HepG2 (cell line): ENCODE data around the gene MRGPRF. TPM values are rescaled to one million over a fixed set of nuclear protein-coding genes. Genes with fewer than 3 reads are reported as not detected.

Experiments
- ATAC-seq: fragments of 200-7000 bp; cut with Tn5 transposase; 3 replicates; pipeline ENCODE4 v1.9.1; 2020; ENCODE audit warnings: mild to moderate bottlenecking, moderate library complexity
- BruUV-seq: library from RNA; stranded (reverse); fragments of 400-500 nt; replicated peaks from 2 replicates; lab custom pipeline; 2021; lab: Mats Ljungman, UMichigan
- CTCF ChIA-PET: fragments of 300-600 bp; formaldehyde crosslinking; extraction: SDS; loops from one replicate; lab custom pipeline; 2021; ENCODE audit warnings: low total read pairs, inconsistent platforms, low intra/inter-chr PET ratio; lab: Yijun Ruan, JAX
- POLR2A ChIA-PET: fragments of 350-600 bp; sonication (Branson Sonifier 250); formaldehyde crosslinking; loops from one replicate; lab custom pipeline; 2020; ENCODE audit warnings: antibody characterized with exemption, inconsistent platforms; lab: Yijun Ruan, JAX
- DNase-seq: peaks from one replicate; pipeline ENCODE4 v3.0.0-alpha.2; 2015; ENCODE audit warnings: low spot score
- FAIRE-seq: peaks from 3 replicates; lab custom pipeline; 2011; peaks lifted over from hg19 to GRCh38; lab: Jason Lieb, UNC
- H2AFZ ChIP-seq: one replicate; pipeline ENCODE4 v1.6.1; 2011; ENCODE audit warnings: low read length, inconsistent platforms
- H3K27ac ChIP-seq: fragments of 300-600 bp; 3 replicates; pipeline ENCODE4 v1.8.0; 2011; ENCODE audit warnings: mixed run types, mild to moderate bottlenecking, mixed read lengths, low read length, inconsistent platforms; ENCODE audit not compliant: insufficient read depth; ENCODE audit errors: extremely low read length
- H3K27me3 ChIP-seq, 2 experiments: fragments of 200-600 bp in 1 of 2; 2 replicates in 1 of 2; 3 replicates in 1 of 2; pipeline versions ENCODE4 v1.6.0 to v1.8.0; 2011; ENCODE audit warnings: low read length in 2 of 2, mild to moderate bottlenecking in 2 of 2, moderate library complexity in 2 of 2, inconsistent platforms in 1 of 2; ENCODE audit not compliant: insufficient read depth in 2 of 2, control insufficient read depth in 1 of 2
- H3K36me3 ChIP-seq, 2 experiments: fragments of 200-600 bp in 1 of 2; replicated peaks in 1 of 2; 2 replicates in 1 of 2; 3 replicates in 1 of 2; pipeline versions ENCODE4 v1.5.1 to v1.8.0; 2011; ENCODE audit warnings: low read length in 2 of 2, inconsistent platforms in 1 of 2; ENCODE audit not compliant: insufficient read depth in 2 of 2, control insufficient read depth in 1 of 2
- H3K4me1 ChIP-seq: 2 replicates; pipeline ENCODE4 v1.5.1; 2012; ENCODE audit warnings: low read length, inconsistent platforms; ENCODE audit not compliant: insufficient read depth
- H3K4me2 ChIP-seq: 2 replicates; pipeline ENCODE4 v1.6.0; 2011; ENCODE audit warnings: low read depth, low read length, inconsistent platforms
- H3K4me3 ChIP-seq, 3 experiments: fragments of 200-600 bp in 1 of 3; sonication (generic), shearing (Covaris generic) in 1 of 3; replicated peaks in 1 of 3; 2 replicates each; pipeline ENCODE4 v1.5.1; 2011 to 2016; ENCODE audit warnings: low read length in 3 of 3, inconsistent platforms in 2 of 3, low read depth in 2 of 3, mild to moderate bottlenecking in 2 of 3, control low read depth in 1 of 3, mixed read lengths in 1 of 3; ENCODE audit not compliant: insufficient read depth in 1 of 3
- H3K79me2 ChIP-seq: one replicate; pipeline ENCODE4 v1.6.1; 2011; ENCODE audit warnings: low read length, inconsistent platforms; ENCODE audit not compliant: insufficient read depth
- H3K9ac ChIP-seq: 2 replicates; pipeline ENCODE4 v1.6.0; 2011; ENCODE audit warnings: mild to moderate bottlenecking, low read depth, low read length, inconsistent platforms; ENCODE audit not compliant: insufficient read depth
- H3K9me3 ChIP-seq: 2 replicates; pipeline ENCODE4 v1.5.1; 2012; ENCODE audit warnings: mild to moderate bottlenecking, low read length
- H4K20me1 ChIP-seq: 2 replicates; pipeline ENCODE4 v1.6.0; 2011; ENCODE audit warnings: inconsistent platforms, mild to moderate bottlenecking, low read length, moderate library complexity; ENCODE audit not compliant: insufficient read depth
- ADNP ChIP-seq: sonication (generic); formaldehyde crosslinking; IDR thresholded peaks from 2 replicates; pipeline ENCODE4 v1.4.0; 2020; ENCODE audit warnings: missing genetic modification reagents
- ARHGAP35 ChIP-seq: sonication (generic); formaldehyde crosslinking; IDR thresholded peaks from 2 replicates; pipeline ENCODE4 v1.9.0; 2022; ENCODE audit warnings: mild to moderate bottlenecking, inconsistent platforms, moderate library complexity, missing genetic modification reagents, borderline replicate concordance
- CENPX ChIP-seq: sonication (generic); formaldehyde crosslinking; IDR thresholded peaks from 2 replicates; pipeline ENCODE4 v1.9.0; 2021; ENCODE audit warnings: mild to moderate bottlenecking, missing genetic modification reagents, moderate library complexity
- HNF4G ChIP-seq, 2 experiments: sonication (generic) in 1 of 2; formaldehyde crosslinking in 1 of 2; IDR thresholded peaks; 2 replicates each; pipeline versions ENCODE4 v1.4.0 to v1.6.1; 2011 to 2020; ENCODE audit warnings: borderline replicate concordance in 2 of 2, low read depth in 2 of 2, mild to moderate bottlenecking in 2 of 2, low read length in 1 of 2, missing genetic modification reagents in 1 of 2, moderate library complexity in 1 of 2
- HOXA3 ChIP-seq: sonication (generic); formaldehyde crosslinking; IDR thresholded peaks from 2 replicates; pipeline ENCODE4 v1.5.0; 2020; ENCODE audit warnings: missing genetic modification reagents
- KDM6A ChIP-seq: IDR thresholded peaks from 2 replicates; pipeline ENCODE4 v1.6.1; 2016; ENCODE audit warnings: low read depth
- KLF11 ChIP-seq: IDR thresholded peaks from 2 replicates; pipeline ENCODE4 v1.6.1; 2016; ENCODE audit warnings: missing compliant biosample characterization
- NFE2L1 ChIP-seq: sonication (generic); formaldehyde crosslinking; IDR thresholded peaks from 2 replicates; pipeline ENCODE4 v1.4.0; 2020; ENCODE audit warnings: missing genetic modification reagents, mild to moderate bottlenecking, borderline replicate concordance
- POLR2A ChIP-seq, 2 experiments: IDR thresholded peaks; 2 replicates each; pipeline ENCODE4 v1.6.1; 2011; ENCODE audit warnings: low read depth in 2 of 2, low read length in 2 of 2, mild to moderate bottlenecking in 1 of 2, moderate library complexity in 1 of 2; ENCODE audit not compliant: insufficient read depth in 1 of 2
- SALL1 ChIP-seq: sonication (generic); formaldehyde crosslinking; IDR thresholded peaks from 2 replicates; pipeline ENCODE4 v1.8.0; 2022; ENCODE audit warnings: mild to moderate bottlenecking, missing genetic modification reagents
- SOX6 ChIP-seq, 2 experiments: fragments of 450-650 bp in 1 of 2; sonication (generic) in 1 of 2; formaldehyde crosslinking in 1 of 2; IDR thresholded peaks; 2 replicates each; pipeline versions ENCODE4 v1.4.0 to v1.6.1; 2017 to 2020; ENCODE audit warnings: antibody characterized with exemption in 1 of 2, mild to moderate bottlenecking in 1 of 2, missing genetic modification reagents in 1 of 2
- TARDBP ChIP-seq: sonication (generic); formaldehyde crosslinking; IDR thresholded peaks from 2 replicates; pipeline ENCODE4 v1.8.0; 2022; ENCODE audit warnings: mild to moderate bottlenecking, missing genetic modification reagents
- ZC3H4 ChIP-seq: sonication (generic); formaldehyde crosslinking; IDR thresholded peaks from 2 replicates; pipeline ENCODE4 v1.4.0; 2020; ENCODE audit warnings: missing genetic modification reagents, borderline replicate concordance
- ZFP82 ChIP-seq: sonication (generic); formaldehyde crosslinking; IDR thresholded peaks from 2 replicates; pipeline ENCODE4 v1.5.1; 2020; ENCODE audit warnings: mild to moderate bottlenecking, missing genetic modification reagents, borderline replicate concordance
- ZNF431 ChIP-seq: sonication (generic); formaldehyde crosslinking; IDR thresholded peaks from 2 replicates; pipeline ENCODE4 v1.9.0; 2022; ENCODE audit warnings: missing genetic modification reagents, low read depth, mild to moderate bottlenecking, borderline replicate concordance
- ZNF629 ChIP-seq: sonication (generic); formaldehyde crosslinking; conservative IDR thresholded peaks from 2 replicates; pipeline ENCODE4 v1.5.0; 2020; ENCODE audit warnings: missing genetic modification reagents
- ZNF816 ChIP-seq: sonication (generic); formaldehyde crosslinking; IDR thresholded peaks from 2 replicates; pipeline ENCODE4 v1.8.0; 2022; ENCODE audit warnings: missing genetic modification reagents, mild to moderate bottlenecking, borderline replicate concordance
- WGBS: methylation state at CpG from one replicate; pipeline ENCODE4 v1.1.6; 2017; ENCODE audit warnings: low lambda C conversion rate; 5-methylcytosine and 5-hydroxymethylcytosine counted together
- in situ Hi-C: cut with HindIII; loops from 2 replicates; pipeline ENCODE4 v1.10.0; 2017; ENCODE audit warnings: low pct_unique_long_range_greater_than_20kb; ENCODE audit not compliant: extremely low pct_ligation_motif_present
- intact Hi-C: fragments of 100-400 bp; cut with micrococcal nuclease; formaldehyde crosslinking; loops from one replicate; pipeline ENCODE4 v1.10.0; 2022; ENCODE audit not compliant: unreplicated experiment
- polyA plus RNA-seq, 8 experiments: library from polyadenylated mRNA; depleted of rRNA in 3 of 8; stranded (reverse) in 7 of 8; unstranded in 1 of 8; fragments of >200 nt; fragmentation: Illumina TruSeq in 4 of 8; extraction: Trizol in 4 of 8; gene quantifications; 2 replicates each; pipeline versions ENCODE4 v1.2.1 to v1.2.3, GENCODE V29; 2011 to 2016; ENCODE audit warnings: low read depth in 4 of 8, missing spikeins in 1 of 8, mixed read lengths in 1 of 8; ENCODE audit not compliant: insufficient read depth in 1 of 8
- total RNA-seq, 5 experiments: library from RNA; depleted of rRNA; stranded (reverse); fragments of >200 nt; fragmentation: Illumina TruSeq; extraction: Trizol; gene quantifications; 2 replicates each; pipeline ENCODE4 v1.2.3, GENCODE V29; 2016; ENCODE audit warnings: low read depth in 1 of 5
- TF ChIP-seq, protein P1 (sequence below): sonication (generic); IDR thresholded peaks from 2 replicates; pipeline ENCODE4 v1.6.1; 2016; ENCODE audit warnings: low read depth, borderline replicate concordance
- TF ChIP-seq, protein P2 (sequence below): sonication (generic); formaldehyde crosslinking; IDR thresholded peaks from 2 replicates; pipeline ENCODE4 v1.9.0; 2022; ENCODE audit warnings: low read depth, missing genetic modification reagents
- TF ChIP-seq, protein P3 (sequence below): sonication (generic); formaldehyde crosslinking; IDR thresholded peaks from 2 replicates; pipeline ENCODE4 v1.4.0; 2020; ENCODE audit warnings: mild to moderate bottlenecking, missing genetic modification reagents

The MRGPRF gene
- total and polyA plus RNA-seq, 2 of the 13 experiments (the other 11 are each of a cell fraction or from before 2014, with no cell fraction given), result not detected

DNA sequence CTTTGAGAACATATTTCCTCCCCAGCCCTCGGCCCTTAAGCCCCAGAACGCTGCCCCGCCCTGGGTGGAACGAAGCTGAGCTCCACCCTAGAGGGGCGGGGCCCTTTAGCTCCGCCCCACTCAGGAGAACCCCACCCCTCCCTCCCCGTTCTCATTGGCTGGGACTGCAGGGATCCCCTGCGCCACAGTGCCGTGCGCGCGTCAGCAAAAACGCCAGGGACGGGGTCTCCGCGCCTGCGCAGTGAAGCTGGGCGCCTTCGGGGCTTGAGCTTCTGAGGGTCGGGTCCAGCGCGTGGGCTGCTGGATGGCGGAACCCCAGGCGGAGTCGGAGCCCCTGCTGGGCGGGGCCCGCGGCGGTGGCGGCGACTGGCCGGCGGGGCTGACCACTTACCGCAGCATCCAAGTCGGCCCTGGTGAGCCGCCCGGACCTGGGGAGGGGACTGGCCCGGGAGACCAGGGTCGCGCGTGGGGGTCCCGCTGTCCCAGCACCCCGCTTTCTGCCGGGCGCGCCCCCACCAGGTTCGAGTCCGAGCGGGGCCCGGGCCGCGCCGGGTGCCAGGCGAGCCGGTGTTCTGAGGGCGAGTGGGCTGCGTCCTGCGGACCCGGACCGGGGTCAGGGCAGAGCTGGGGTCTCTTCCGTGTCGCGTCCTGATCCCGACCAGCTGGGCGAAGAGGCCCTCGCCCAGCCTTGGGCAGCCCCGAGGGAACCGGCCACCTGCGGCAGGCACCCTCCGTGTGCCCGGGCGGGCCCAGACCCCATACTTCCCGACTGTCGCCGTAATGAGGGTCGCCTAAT, 35.8 kb upstream of the MRGPRF start, which contains the start of gene TPCN2:
TSS of gene TPCN2 (plus strand) at position 239 of the 796 bp plus-strand sequence. CDS start at position 305, 66 bp downstream.
- H3K4me2 ChIP-seq, result peak within 1 kb of the TSS; percentile 88
- intact Hi-C loops (no loop called here), in situ Hi-C loops (no loop called here)
- ATAC-seq (peak; percentile 82), DNase-seq (peak; percentile 91), FAIRE-seq (peak; percentile 40)
- peak within 1 kb of the TSS; percentile 69 to 97 (median 80) for H3K4me3 ChIP-seq
- peak within 1 kb of the TSS; percentile 54 for H3K27ac ChIP-seq
- H3K27me3 ChIP-seq, result no peaks in the 10 kb centered on the region
- no TSS peak for BruUV-seq
- H3K9ac ChIP-seq, result peak within 1 kb of the TSS; percentile 89
- H4K20me1 ChIP-seq, result 0 out of 2 replicates have a peak, but pooled peaks cover 3% of the 10 kb centered on the region
- POLR2A ChIA-PET, result interaction anchor here (0.8 to 1.0 kb wide), 2 partner anchors 21 to 48 kb away, joined by 3 to 5 read pairs; no protein-coding TSS in a partner anchor
- 0% methylated on average over 4 of the region's 76 CpGs for WGBS
- H3K36me3 ChIP-seq, result peaks cover 0 to 2% of the 10 kb centered on the region in 2 experiments; a peak in 2 of 5 replicates
- H2AFZ ChIP-seq, result peak within 1 kb of the TSS; percentile 64
- no peaks in the 10 kb centered on the region for H3K9me3 ChIP-seq
- peaks cover 9% of the 10 kb centered on the region for H3K79me2 ChIP-seq
- peaks cover 51% of the 10 kb centered on the region for H3K4me1 ChIP-seq
- CTCF ChIA-PET, result no interaction called here
- TF ChIP-seq ZNF431 (CRISPR knock-in tag) (peak; percentile 58; the same call in 1 of the 2 replicates), NFE2L1 (CRISPR knock-in tag) (no peak), KDM6A (CRISPR knock-in tag) (no peak), SOX6 (IDR thresholded peaks at IDR 0.05) (no peak), SOX6 (CRISPR knock-in tag; IDR thresholded peaks at IDR 0.05) (no peak; the same call in 1 of the 2 replicates), ZFP82 (no peak), TARDBP (CRISPR knock-in tag) (no peak), HOXA3 (CRISPR knock-in tag) (peak; percentile 60; the same call in 1 of the 2 replicates), ARHGAP35 (no peak), HNF4G (IDR thresholded peaks at IDR 0.05; ENCODE audit: borderline replicate concordance, low read depth, low read length) (no peak), HNF4G (CRISPR knock-in tag; IDR thresholded peaks at IDR 0.05; ENCODE audit: borderline replicate concordance, low read depth) (0 out of 2 replicates have a peak, but pooled peaks have one; percentile 25), ZNF816 (CRISPR knock-in tag) (no peak), ADNP (CRISPR knock-in tag) (no peak), ZC3H4 (CRISPR knock-in tag) (no peak), KLF11 (CRISPR knock-in tag) (no peak), POLR2A (IDR thresholded peaks at IDR 0.05; ENCODE audit: insufficient read depth in 1 of 2, low read depth in 2 of 2, low read length in 2 of 2) (peak; percentile 65 to 91), SALL1 (CRISPR knock-in tag) (peak; percentile 53), CENPX (no peak), ZNF629 (no peak)
- TF ChIP-seq, protein P1, sequence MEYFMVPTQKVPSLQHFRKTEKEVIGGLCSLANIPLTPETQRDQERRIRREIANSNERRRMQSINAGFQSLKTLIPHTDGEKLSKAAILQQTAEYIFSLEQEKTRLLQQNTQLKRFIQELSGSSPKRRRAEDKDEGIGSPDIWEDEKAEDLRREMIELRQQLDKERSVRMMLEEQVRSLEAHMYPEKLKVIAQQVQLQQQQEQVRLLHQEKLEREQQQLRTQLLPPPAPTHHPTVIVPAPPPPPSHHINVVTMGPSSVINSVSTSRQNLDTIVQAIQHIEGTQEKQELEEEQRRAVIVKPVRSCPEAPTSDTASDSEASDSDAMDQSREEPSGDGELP, result no peak
- TF ChIP-seq, protein P2, sequence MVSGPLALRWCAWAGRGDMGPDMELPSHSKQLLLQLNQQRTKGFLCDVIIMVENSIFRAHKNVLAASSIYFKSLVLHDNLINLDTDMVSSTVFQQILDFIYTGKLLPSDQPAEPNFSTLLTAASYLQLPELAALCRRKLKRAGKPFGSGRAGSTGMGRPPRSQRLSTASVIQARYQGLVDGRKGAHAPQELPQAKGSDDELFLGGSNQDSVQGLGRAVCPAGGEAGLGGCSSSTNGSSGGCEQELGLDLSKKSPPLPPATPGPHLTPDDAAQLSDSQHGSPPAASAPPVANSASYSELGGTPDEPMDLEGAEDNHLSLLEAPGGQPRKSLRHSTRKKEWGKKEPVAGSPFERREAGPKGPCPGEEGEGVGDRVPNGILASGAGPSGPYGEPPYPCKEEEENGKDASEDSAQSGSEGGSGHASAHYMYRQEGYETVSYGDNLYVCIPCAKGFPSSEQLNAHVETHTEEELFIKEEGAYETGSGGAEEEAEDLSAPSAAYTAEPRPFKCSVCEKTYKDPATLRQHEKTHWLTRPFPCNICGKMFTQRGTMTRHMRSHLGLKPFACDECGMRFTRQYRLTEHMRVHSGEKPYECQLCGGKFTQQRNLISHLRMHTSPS, result no peak
- TF ChIP-seq, protein P3, sequence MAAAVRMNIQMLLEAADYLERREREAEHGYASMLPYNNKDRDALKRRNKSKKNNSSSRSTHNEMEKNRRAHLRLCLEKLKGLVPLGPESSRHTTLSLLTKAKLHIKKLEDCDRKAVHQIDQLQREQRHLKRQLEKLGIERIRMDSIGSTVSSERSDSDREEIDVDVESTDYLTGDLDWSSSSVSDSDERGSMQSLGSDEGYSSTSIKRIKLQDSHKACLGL (CRISPR knock-in tag), result peak; percentile 54; the same call in 1 of the 2 replicates
